ENCODE data around the gene SDHAF1. TPM values are rescaled to one million over a fixed set of nuclear protein-coding genes. Genes with fewer than 3 reads are reported as not detected.
A peak's percentile ranks its signal among the peaks of the same experiment; 100 is the strongest.
"Not testable (repeated sequence)": the region's sequence is repeated elsewhere in the genome, so short reads cannot be mapped to it uniquely, and the experiment has no call there.

SDHAF1 gene
- total RNA-seq, 1 experiment from 2014 or later = 14.1 TPM

- in situ Hi-C loops (cut with HindIII; ENCODE audit: low pct_unique_long_range_greater_than_20kb, low sequenced_read_pairs); DNase-seq (ENCODE audit: low read depth, low spot score): not testable (repeated sequence)
Measured at GRCh38 chr19:35980997-35981396, 14.0 kb upstream of the SDHAF1 start.

GRCh38 chr19:35983177-35983576, 11.8 kb upstream of the SDHAF1 start:
- in situ Hi-C loops (cut with HindIII; ENCODE audit: low pct_unique_long_range_greater_than_20kb, low sequenced_read_pairs) = no loop called here
- no peak for DNase-seq (ENCODE audit: low read depth, low spot score)

GRCh38 chr19:35986111-35986510, 8.9 kb upstream of the SDHAF1 start:
- no peak for DNase-seq (ENCODE audit: low read depth, low spot score)
- in situ Hi-C loops (cut with HindIII; ENCODE audit: low pct_unique_long_range_greater_than_20kb, low sequenced_read_pairs) = no loop called here

GRCh38 chr19:35986664-35987570, 8.1 kb upstream of the SDHAF1 start:
- in situ Hi-C loops (cut with HindIII; ENCODE audit: low pct_unique_long_range_greater_than_20kb, low sequenced_read_pairs) = no loop called here
- DNase-seq (ENCODE audit: low read depth, low spot score) = peak; percentile 35

- in situ Hi-C loops (cut with HindIII; ENCODE audit: low pct_unique_long_range_greater_than_20kb, low sequenced_read_pairs) = no loop called here
- DNase-seq (ENCODE audit: low read depth, low spot score) = no peak
Measured at GRCh38 chr19:35987571-35987896, 7.5 kb upstream of the SDHAF1 start.

- no peak for DNase-seq (ENCODE audit: low read depth, low spot score)
Measured at GRCh38 chr19:35988824-35989223, 6.2 kb upstream of the SDHAF1 start.

GRCh38 chr19:35990156-35990555, 4.8 kb upstream of the SDHAF1 start:
- no peak for DNase-seq (ENCODE audit: low read depth, low spot score)
- in situ Hi-C loops (cut with HindIII; ENCODE audit: low pct_unique_long_range_greater_than_20kb, low sequenced_read_pairs) = no loop called here

More at GRCh38 chr19:35988824-35989223, 6.2 kb upstream of the SDHAF1 start:
- in situ Hi-C loops (cut with HindIII; ENCODE audit: low pct_unique_long_range_greater_than_20kb, low sequenced_read_pairs) = no loop called here

GRCh38 chr19:35990771-35991730, 3.9 kb upstream of the SDHAF1 start:
- DNase-seq (ENCODE audit: low read depth, low spot score) = no peak
- in situ Hi-C loops (cut with HindIII; ENCODE audit: low pct_unique_long_range_greater_than_20kb, low sequenced_read_pairs) = no loop called here

GRCh38 chr19:35991731-35992450, 3.1 kb upstream of the SDHAF1 start:
- in situ Hi-C loops (cut with HindIII; ENCODE audit: low pct_unique_long_range_greater_than_20kb, low sequenced_read_pairs) = no loop called here
- no peak for DNase-seq (ENCODE audit: low read depth, low spot score)

- in situ Hi-C loops (cut with HindIII; ENCODE audit: low pct_unique_long_range_greater_than_20kb, low sequenced_read_pairs) = no loop called here
- no peak for DNase-seq (ENCODE audit: low read depth, low spot score)
Measured at GRCh38 chr19:35992907-35993765, 1.9 kb upstream of the SDHAF1 start.

- DNase-seq (ENCODE audit: low read depth, low spot score) = no peak
- in situ Hi-C loops (cut with HindIII; ENCODE audit: low pct_unique_long_range_greater_than_20kb, low sequenced_read_pairs) = no loop called here
Measured at GRCh38 chr19:35993923-35994598, 927 bp upstream of the SDHAF1 start.

GRCh38 chr19:35996777-35997176, 1.8 kb downstream of the SDHAF1 start:
- no peak for DNase-seq (ENCODE audit: low read depth, low spot score)
- in situ Hi-C loops (cut with HindIII; ENCODE audit: low pct_unique_long_range_greater_than_20kb, low sequenced_read_pairs) = no loop called here

GRCh38 chr19:36001605-36002004, 6.6 kb downstream of the SDHAF1 start:
- in situ Hi-C loops (cut with HindIII; ENCODE audit: low pct_unique_long_range_greater_than_20kb, low sequenced_read_pairs) = no loop called here
- DNase-seq (ENCODE audit: low read depth, low spot score) = no peak

GRCh38 chr19:36003284-36003683, 8.3 kb downstream of the SDHAF1 start:
- DNase-seq (ENCODE audit: low read depth, low spot score) = no peak
- in situ Hi-C loops (cut with HindIII; ENCODE audit: low pct_unique_long_range_greater_than_20kb, low sequenced_read_pairs) = no loop called here

- DNase-seq (ENCODE audit: low read depth, low spot score) = no peak
- in situ Hi-C loops (cut with HindIII; ENCODE audit: low pct_unique_long_range_greater_than_20kb, low sequenced_read_pairs) = no loop called here
Measured at GRCh38 chr19:36006955-36007354, 12.0 kb downstream of the SDHAF1 start.

GRCh38 chr19:36008336-36008978, 13.5 kb downstream of the SDHAF1 start, which contains the start of gene SYNE4:
Gene SYNE4 (minus strand): TSS chr19:36008813. CDS start chr19:36008681, 132 bp downstream.
- in situ Hi-C loops (cut with HindIII; ENCODE audit: low pct_unique_long_range_greater_than_20kb, low sequenced_read_pairs) = no loop called here
- DNase-seq (ENCODE audit: low read depth, low spot score) = no peak

Measured in SK-MEL-5 (cell line).